SU-DHL-6 (cell line): Measurements from ENCODE around the gene USP10.

Experiments
- H2AFZ ChIP-seq: fragments of 200-600 bp; sonication (generic); 2 replicates; pipeline ENCODE4 v1.6.1; 2014; ENCODE audit warnings: low read depth, mild to moderate bottlenecking, moderate library complexity, mixed read lengths, antibody characterized with exemption, low read length; ENCODE audit not compliant: severe bottlenecking
- H3F3A ChIP-seq: fragments of 200-600 bp; shearing (Covaris generic); 2 replicates; pipeline ENCODE4 v1.6.0; 2016; ENCODE audit warnings: antibody characterized with exemption, mild to moderate bottlenecking; ENCODE audit not compliant: insufficient read depth
- H3K27ac ChIP-seq: fragments of 200-600 bp; sonication (generic); 2 replicates; pipeline ENCODE4 v1.5.1; 2016; ENCODE audit warnings: low read depth, mild to moderate bottlenecking, low read length, moderate library complexity, mixed read lengths
- H3K27me3 ChIP-seq: fragments of 200-600 bp; sonication (generic), shearing (Covaris generic); 2 replicates; pipeline ENCODE4 v1.6.0; 2014; ENCODE audit warnings: mild to moderate bottlenecking, low read length
- H3K36me3 ChIP-seq: fragments of 200-600 bp; sonication (generic); 2 replicates; pipeline ENCODE4 v1.6.1; 2014; ENCODE audit warnings: mild to moderate bottlenecking, low read length, mixed read lengths
- H3K4me2 ChIP-seq: fragments of 300-600, 200-600 bp; shearing (Covaris generic), sonication (generic); 2 replicates; pipeline ENCODE4 v1.6.0; 2014; ENCODE audit warnings: low read length, low read depth, mild to moderate bottlenecking; ENCODE audit not compliant: poor library complexity, severe bottlenecking
- H3K4me3 ChIP-seq: fragments of 200-600 bp; sonication (generic); 2 replicates; pipeline ENCODE4 v1.5.1; 2014; ENCODE audit warnings: antibody characterized with exemption, low read length, mild to moderate bottlenecking, mixed read lengths; ENCODE audit not compliant: insufficient read depth, poor library complexity, severe bottlenecking
- H3K79me2 ChIP-seq: fragments of 200-600 bp; sonication (generic); 2 replicates; pipeline ENCODE4 v1.6.1; 2014; ENCODE audit warnings: mild to moderate bottlenecking, low read length, moderate library complexity; ENCODE audit not compliant: insufficient read depth
- H3K9ac ChIP-seq: fragments of 200-600 bp; sonication (generic); 2 replicates; pipeline ENCODE4 v1.7.0; 2014; ENCODE audit warnings: mild to moderate bottlenecking, low read length
- H3K9me2 ChIP-seq: fragments of 200-600 bp; sonication (generic); replicated peaks from 2 replicates; pipeline ENCODE4 v1.6.1; 2014; ENCODE audit warnings: low read length; ENCODE audit not compliant: insufficient read depth
- H3K9me3 ChIP-seq: fragments of 200-600 bp; sonication (generic); 2 replicates; pipeline ENCODE4 v1.6.1; 2014; ENCODE audit warnings: low read length, mixed read lengths; ENCODE audit not compliant: insufficient read depth
- H4K20me1 ChIP-seq: fragments of 200-600 bp; sonication (generic); 2 replicates; pipeline ENCODE4 v1.6.1; 2014; ENCODE audit warnings: low read depth, mild to moderate bottlenecking, antibody characterized with exemption, low read length, moderate library complexity, mixed read lengths
- CTCF ChIP-seq: fragments of 200-600 bp; sonication (generic); IDR thresholded peaks from one replicate; pipeline ENCODE4 v1.5.1; 2017; ENCODE audit warnings: antibody characterized with exemption, mild to moderate bottlenecking, low read length, moderate library complexity; ENCODE audit not compliant: insufficient read depth, poor library complexity, severe bottlenecking
- EZH2phosphoT487 ChIP-seq: fragments of 200-600 bp; sonication (generic), shearing (Covaris generic); conservative IDR thresholded peaks from 2 replicates; pipeline ENCODE4 v1.6.1; 2018; ENCODE audit warnings: mild to moderate bottlenecking, antibody characterized with exemption, low read length, moderate library complexity, mixed read lengths

USP10 gene

GRCh38 chr16:84795329-84796053 is 95.7 kb downstream of the USP10 start:
- no peak overlapping the region for H3K27ac ChIP-seq
- H3K9ac ChIP-seq = no peak overlapping the region
- H3K36me3 ChIP-seq = no peaks in the 10 kb centered on the region
- TF ChIP-seq EZH2phosphoT487 (no peak), CTCF (no peak)
- no peaks in the 10 kb centered on the region for H3K9me2 ChIP-seq
- no peak overlapping the region for H3K4me3 ChIP-seq
- H2AFZ ChIP-seq = no peak overlapping the region
- H4K20me1 ChIP-seq = no peaks in the 10 kb centered on the region
- no peaks in the 10 kb centered on the region for H3K27me3 ChIP-seq
- no peaks in the 10 kb centered on the region for H3F3A ChIP-seq
- H3K4me2 ChIP-seq = no peak overlapping the region
- H3K9me3 ChIP-seq = no peaks in the 10 kb centered on the region
- H3K79me2 ChIP-seq = no peaks in the 10 kb centered on the region

- no peaks in the 10 kb centered on the region for H3K9me3 ChIP-seq
These were observed 100.6 kb downstream of the USP10 start for GRCh38 chr16:84800158-84800978.

GRCh38 chr16:84803146-84803545 is 103.3 kb downstream of the USP10 start:
- no peak overlapping the region for H3K9ac ChIP-seq

More at GRCh38 chr16:84800158-84800978, 100.6 kb downstream of the USP10 start:
- no peaks in the 10 kb centered on the region for H3K27me3 ChIP-seq
- no peaks in the 10 kb centered on the region for H3K9me2 ChIP-seq
- H3K4me3 ChIP-seq = no peak overlapping the region
- H4K20me1 ChIP-seq = no peaks in the 10 kb centered on the region
- no peak overlapping the region for H3K4me2 ChIP-seq
- H3F3A ChIP-seq = no peaks in the 10 kb centered on the region
- H2AFZ ChIP-seq = no peak overlapping the region
- H3K79me2 ChIP-seq = no peaks in the 10 kb centered on the region
- H3K27ac ChIP-seq = no peak overlapping the region
- no peaks in the 10 kb centered on the region for H3K36me3 ChIP-seq
- H3K9ac ChIP-seq = no peak overlapping the region
- no peak for TF ChIP-seq EZH2phosphoT487
- TF ChIP-seq CTCF = no peak

More at GRCh38 chr16:84803146-84803545, 103.3 kb downstream of the USP10 start:
- Histone ChIP-seq H3K79me2 (no peaks in the 10 kb centered on the region), H3K9me3 (no peaks in the 10 kb centered on the region), H4K20me1 (no peaks in the 10 kb centered on the region), H3K9me2 (no peaks in the 10 kb centered on the region), H3K27ac (no peak overlapping the region), H3K4me3 (no peak overlapping the region), H2AFZ (no peak overlapping the region), H3K4me2 (no peak overlapping the region), H3K27me3 (no peaks in the 10 kb centered on the region), H3F3A (no peaks in the 10 kb centered on the region), H3K36me3 (no peaks in the 10 kb centered on the region)
- TF ChIP-seq EZH2phosphoT487 = no peak
- no peak for TF ChIP-seq CTCF
